ENCODE results near the gene DNER.
"Not testable (repeated sequence)": the region's sequence is repeated elsewhere in the genome, so short reads cannot be mapped to it uniquely, and the experiment has no call there.

Gene DNER

DNA sequence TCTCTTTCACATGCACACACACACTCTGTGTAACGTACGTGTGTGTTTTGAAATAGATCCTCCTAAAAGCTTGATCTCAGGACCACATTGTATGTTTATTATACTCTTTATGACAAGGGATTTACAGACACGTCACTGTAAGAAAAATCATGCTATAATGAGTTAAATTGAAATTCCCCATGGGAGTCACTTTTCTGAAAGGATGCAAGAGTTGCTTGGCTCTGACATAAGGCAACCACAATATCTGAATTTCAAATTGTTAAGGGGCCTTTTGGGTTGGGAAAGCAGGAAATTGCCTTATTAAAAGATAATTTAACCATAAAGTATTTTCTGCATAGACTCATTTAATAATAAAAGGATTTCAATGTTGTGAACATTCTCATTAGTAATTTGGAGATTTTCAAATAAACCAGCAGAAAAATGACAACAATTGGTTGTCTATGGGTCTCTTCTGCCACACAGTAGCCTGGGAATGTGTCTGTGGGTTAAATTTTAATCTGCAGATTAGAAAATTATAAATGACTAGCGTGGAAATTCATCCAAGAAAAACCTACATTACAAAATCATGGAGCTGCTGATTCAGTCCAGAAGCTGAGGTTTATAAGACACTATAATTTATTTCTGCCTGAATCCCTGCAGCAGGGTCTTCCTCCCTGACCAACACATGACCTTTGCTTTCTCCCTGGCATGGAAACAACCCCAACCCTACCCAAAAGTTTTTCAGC lies 367.4 kb downstream of the DNER start:
- in situ Hi-C loops (cut with HindIII; ENCODE audit: low pct_ligation_motif_present, low pct_unique_long_range_greater_than_20kb, low sequenced_read_pairs) = no loop called here
- no peak for DNase-seq

GRCh38 chr2:229344955-229345354 lies 369.4 kb downstream of the DNER start:
- in situ Hi-C loops (cut with HindIII; ENCODE audit: low pct_ligation_motif_present, low pct_unique_long_range_greater_than_20kb, low sequenced_read_pairs) = no loop called here

GRCh38 chr2:229344151-229344551 lies 370.2 kb downstream of the DNER start:
- in situ Hi-C loops (cut with HindIII; ENCODE audit: low pct_ligation_motif_present, low pct_unique_long_range_greater_than_20kb, low sequenced_read_pairs) = no loop called here
- DNase-seq = no peak

More at GRCh38 chr2:229344955-229345354, 369.4 kb downstream of the DNER start:
- no peak for DNase-seq

GRCh38 chr2:229343661-229344060 lies 370.7 kb downstream of the DNER start:
- DNase-seq = no peak
- in situ Hi-C loops (cut with HindIII; ENCODE audit: low pct_ligation_motif_present, low pct_unique_long_range_greater_than_20kb, low sequenced_read_pairs) = no loop called here

- in situ Hi-C loops (cut with HindIII; ENCODE audit: low pct_ligation_motif_present, low pct_unique_long_range_greater_than_20kb, low sequenced_read_pairs) = no loop called here
- DNase-seq = peak; percentile 42
Observed at GRCh38 chr2:229342376-229342775, 372.0 kb downstream of the DNER start.

GRCh38 chr2:229340086-229340760 lies 374.1 kb downstream of the DNER start:
- no peak for DNase-seq
- in situ Hi-C loops (cut with HindIII; ENCODE audit: low pct_ligation_motif_present, low pct_unique_long_range_greater_than_20kb, low sequenced_read_pairs) = no loop called here

DNA sequence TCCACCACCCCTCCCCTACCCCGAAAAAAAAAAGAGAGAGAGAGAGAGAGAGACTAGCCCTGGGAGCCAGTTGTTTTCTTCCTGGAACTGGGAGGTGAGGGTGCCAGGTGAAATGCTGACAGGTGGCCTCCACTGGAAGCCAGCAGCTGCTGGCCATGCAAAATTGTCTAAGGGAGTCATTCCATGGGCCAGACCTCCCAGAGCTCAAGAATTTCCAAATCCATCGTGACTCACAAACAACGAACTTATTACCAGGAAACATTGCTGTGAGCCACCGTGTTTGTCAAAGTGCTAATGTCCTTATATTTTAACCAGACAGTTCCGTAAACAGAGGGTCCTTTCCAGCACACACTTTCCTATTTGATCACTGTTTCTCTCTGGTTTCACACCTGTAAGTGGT lies 374.7 kb downstream of the DNER start:
- in situ Hi-C loops (cut with HindIII; ENCODE audit: low pct_ligation_motif_present, low pct_unique_long_range_greater_than_20kb, low sequenced_read_pairs) = no loop called here
- DNase-seq = no peak

GRCh38 chr2:229339171-229339570 lies 375.2 kb downstream of the DNER start:
- DNase-seq; in situ Hi-C loops (cut with HindIII; ENCODE audit: low pct_ligation_motif_present, low pct_unique_long_range_greater_than_20kb, low sequenced_read_pairs): not testable (repeated sequence)

DNA sequence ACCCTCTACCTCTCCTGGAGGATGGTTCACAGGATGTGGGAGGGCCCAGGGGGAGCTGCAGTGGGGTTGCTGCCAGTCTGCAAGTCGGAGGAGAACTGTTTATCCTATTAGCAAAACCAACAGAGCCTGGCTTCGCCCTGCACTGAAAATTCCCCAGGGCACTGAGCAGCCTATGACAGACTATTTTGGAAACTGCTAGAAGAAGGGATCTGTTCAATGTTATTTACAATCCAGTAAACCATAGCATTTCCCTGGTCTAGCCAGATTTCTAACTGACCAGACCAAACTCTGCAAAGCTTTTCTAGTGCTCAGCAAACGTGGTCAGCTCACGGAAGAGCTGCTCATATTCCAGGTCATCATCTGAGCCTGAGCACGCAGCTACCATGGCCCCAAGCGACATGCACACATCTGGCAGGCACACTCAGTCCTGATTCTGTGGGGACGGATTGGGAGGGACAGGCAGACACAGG lies 378.4 kb downstream of the DNER start:
- in situ Hi-C loops (cut with HindIII; ENCODE audit: low pct_ligation_motif_present, low pct_unique_long_range_greater_than_20kb, low sequenced_read_pairs) = no loop called here
- no peak for DNase-seq

DNA sequence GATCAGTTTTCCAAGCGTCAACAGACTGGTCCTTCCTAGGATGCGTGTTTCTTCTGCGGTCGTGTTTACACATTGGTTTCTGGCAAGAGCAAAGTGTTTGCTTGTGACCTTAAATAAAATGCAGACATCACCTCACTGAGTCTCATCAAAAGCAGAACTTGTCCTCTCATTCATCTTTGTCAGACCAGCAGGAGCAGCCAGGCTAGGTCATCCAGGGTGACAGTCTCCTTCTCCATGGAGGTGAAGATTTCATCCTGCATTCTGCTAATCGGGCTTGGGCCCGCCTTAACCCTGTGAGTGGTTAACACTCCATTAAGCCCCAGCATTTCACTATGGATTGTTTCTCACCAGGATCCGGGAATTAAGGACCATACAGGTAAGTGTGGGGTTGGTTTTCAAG lies 379.0 kb downstream of the DNER start:
- DNase-seq = no peak
- in situ Hi-C loops (cut with HindIII; ENCODE audit: low pct_ligation_motif_present, low pct_unique_long_range_greater_than_20kb, low sequenced_read_pairs) = no loop called here

DNA sequence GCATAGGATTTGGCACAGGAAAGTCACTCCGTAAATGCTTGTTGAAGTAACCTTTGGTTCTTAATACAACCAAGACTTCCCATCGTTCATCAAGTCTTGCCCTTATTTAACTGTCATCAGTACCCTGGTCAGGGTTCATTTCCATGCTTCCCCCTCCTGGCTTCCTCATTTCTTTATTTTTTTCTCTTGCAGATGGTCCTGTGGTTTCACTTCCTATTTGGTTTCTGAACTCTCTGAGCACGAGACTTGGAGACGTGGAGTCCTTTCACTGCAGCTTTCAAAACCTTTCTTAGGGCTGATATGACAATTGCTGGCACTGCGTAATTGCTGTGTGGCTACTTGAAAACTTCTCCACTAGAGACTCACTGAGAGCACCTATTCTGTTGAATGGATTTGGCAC lies 383.4 kb downstream of the DNER start:
- in situ Hi-C loops (cut with HindIII; ENCODE audit: low pct_ligation_motif_present, low pct_unique_long_range_greater_than_20kb, low sequenced_read_pairs) = no loop called here
- no peak for DNase-seq

GRCh38 chr2:229319558-229319957 lies 394.8 kb downstream of the DNER start:
- in situ Hi-C loops (cut with HindIII; ENCODE audit: low pct_ligation_motif_present, low pct_unique_long_range_greater_than_20kb, low sequenced_read_pairs) = no loop called here
- no peak for DNase-seq

DNA sequence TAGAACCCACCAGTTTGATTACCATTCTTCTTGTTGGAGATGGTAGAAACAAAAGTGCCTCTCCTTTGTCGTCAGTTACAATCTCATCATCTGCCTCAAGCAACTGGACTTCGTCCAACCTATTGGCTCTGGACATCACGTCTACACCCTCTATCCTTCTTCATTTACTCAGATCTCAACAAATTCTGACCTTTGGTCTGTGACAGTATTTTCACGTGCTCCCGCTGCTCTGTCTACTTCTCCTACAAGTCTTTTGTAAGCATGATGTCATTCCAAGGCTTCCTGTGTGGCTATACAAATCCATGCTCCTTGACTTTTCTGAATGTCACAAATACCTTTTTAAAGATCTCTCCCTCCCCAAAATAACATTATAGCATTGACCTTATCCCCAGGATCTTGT lies 400.2 kb downstream of the DNER start:
- in situ Hi-C loops (cut with HindIII; ENCODE audit: low pct_ligation_motif_present, low pct_unique_long_range_greater_than_20kb, low sequenced_read_pairs) = no loop called here
- DNase-seq = no peak

GRCh38 chr2:229313591-229313990 lies 400.8 kb downstream of the DNER start:
- in situ Hi-C loops (cut with HindIII; ENCODE audit: low pct_ligation_motif_present, low pct_unique_long_range_greater_than_20kb, low sequenced_read_pairs) = no loop called here
- no peak for DNase-seq

Data from ACHN (cell line).